H1 (cell line): ENCODE data around the gene IFITM10. TPM values are rescaled to one million over a fixed set of nuclear protein-coding genes. Genes with fewer than 3 reads are reported as not detected.

Experiments used
- CTCF ChIA-PET: fragments of 300-600 bp; sonication (Branson Sonifier 250); formaldehyde crosslinking; loops from one replicate; lab custom pipeline; 2021; ENCODE audit not compliant: partially characterized antibody; lab: Charles Lee
- POLR2A ChIA-PET: fragments of 300-600 bp; sonication (Branson Sonifier 250); formaldehyde crosslinking; loops from one replicate; lab custom pipeline; 2021; ENCODE audit warnings: inconsistent platforms; ENCODE audit not compliant: partially characterized antibody; lab: Charles Lee
- DNase-seq, 2 experiments: peaks; one replicate each; pipeline versions ENCODE4 v3.0.0 to v3.0.0-alpha.2; 2010 to 2022; ENCODE audit warnings: low spot score in 2 of 2, low read depth in 1 of 2, mixed read lengths in 1 of 2
- FAIRE-seq: peaks from 2 replicates; lab custom pipeline; 2011; peaks lifted over from hg19 to GRCh38; lab: Jason Lieb, UNC
- H2AFZ ChIP-seq: 2 replicates; pipeline ENCODE4 v1.8.1; 2012; ENCODE audit warnings: low read length, inconsistent platforms
- H2AK5ac ChIP-seq: 2 replicates; pipeline ENCODE4 v1.6.1; 2013; ENCODE audit warnings: low read depth, low read length
- H2BK120ac ChIP-seq: replicated peaks from 2 replicates; pipeline ENCODE3; 2013; ENCODE audit warnings: low read depth, low read length, inconsistent platforms
- H2BK12ac ChIP-seq: 2 replicates; pipeline ENCODE4 v1.6.1; 2013; ENCODE audit warnings: low read depth, low read length
- H2BK15ac ChIP-seq: 2 replicates; pipeline ENCODE4 v1.6.1; 2013; ENCODE audit warnings: low read length
- H2BK20ac ChIP-seq: 2 replicates; pipeline ENCODE4 v1.6.1; 2013; ENCODE audit warnings: low read length
- H2BK5ac ChIP-seq: 2 replicates; pipeline ENCODE4 v1.6.1; 2013; ENCODE audit warnings: low read depth, low read length
- H3K14ac ChIP-seq: 2 replicates; pipeline ENCODE4 v1.6.1; 2013; ENCODE audit warnings: inconsistent platforms; ENCODE audit not compliant: insufficient read length
- H3K18ac ChIP-seq: 2 replicates; pipeline ENCODE4 v1.6.1; 2013; ENCODE audit warnings: low read length; ENCODE audit errors: extremely low read depth
- H3K23ac ChIP-seq: 2 replicates; pipeline ENCODE4 v1.6.1; 2013; ENCODE audit warnings: inconsistent platforms; ENCODE audit not compliant: insufficient read length
- H3K23me2 ChIP-seq: 2 replicates; pipeline ENCODE4 v1.6.1; 2013; ENCODE audit warnings: low read depth, low read length
- H3K27ac ChIP-seq: 2 replicates; pipeline ENCODE4 v1.6.1; 2011; ENCODE audit warnings: low read depth, low read length, inconsistent platforms
- H3K27me3 ChIP-seq, 4 experiments: replicated peaks in 1 of 4; 1 replicate in 1 of 4; 2 replicates in 3 of 4; pipeline versions ENCODE4 v1.6.1 to v1.8.1; 2011 to 2013; ENCODE audit warnings: low read length in 3 of 4, mild to moderate bottlenecking in 3 of 4, inconsistent platforms in 2 of 4, mixed read lengths in 2 of 4, moderate library complexity in 1 of 4; ENCODE audit not compliant: control insufficient read depth in 3 of 4, insufficient read depth in 3 of 4; ENCODE audit errors: extremely low read depth in 1 of 4
- H3K36me3 ChIP-seq, 4 experiments: 2 replicates each; pipeline versions ENCODE4 v1.6.1 to v1.8.1; 2011 to 2013; ENCODE audit warnings: mild to moderate bottlenecking in 4 of 4, low read length in 3 of 4, moderate library complexity in 2 of 4, control low read depth in 1 of 4, inconsistent platforms in 1 of 4; ENCODE audit not compliant: insufficient read depth in 4 of 4, control insufficient read depth in 2 of 4
- H3K4ac ChIP-seq: replicated peaks from 2 replicates; pipeline ENCODE3; 2013; ENCODE audit warnings: low read length, low read depth, mixed read lengths, inconsistent platforms; ENCODE audit not compliant: insufficient read length
- H3K4me1 ChIP-seq, 4 experiments: replicated peaks in 1 of 4; 1 replicate in 1 of 4; 2 replicates in 3 of 4; pipeline versions ENCODE4 v1.6.1 to v1.8.1; 2011 to 2013; ENCODE audit warnings: low read length in 3 of 4, inconsistent platforms in 2 of 4, mixed read lengths in 1 of 4; ENCODE audit not compliant: insufficient read depth in 4 of 4, control insufficient read depth in 3 of 4
- H3K4me2 ChIP-seq, 2 experiments: 2 replicates each; pipeline versions ENCODE4 v1.6.1 to v1.8.1; 2011 to 2013; ENCODE audit warnings: low read depth in 2 of 2, low read length in 2 of 2, control low read depth in 1 of 2, inconsistent platforms in 1 of 2, mild to moderate bottlenecking in 1 of 2; ENCODE audit not compliant: insufficient read depth in 1 of 2
- H3K4me3 ChIP-seq, 4 experiments: fragments of 200-600, 300-600 bp in 1 of 4; sonication (generic), shearing (Covaris generic), sonication (Bioruptor Twin) in 1 of 4; 2 replicates each; pipeline versions ENCODE4 v1.5.1 to v1.8.1; 2011 to 2016; ENCODE audit warnings: low read length in 4 of 4, low read depth in 3 of 4, control low read depth in 2 of 4, inconsistent platforms in 2 of 4, mild to moderate bottlenecking in 2 of 4, mixed read lengths in 1 of 4, moderate library complexity in 1 of 4; ENCODE audit not compliant: insufficient read depth in 2 of 4; ENCODE audit errors: extremely low read depth in 1 of 4
- H3K56ac ChIP-seq: replicated peaks from 2 replicates; pipeline ENCODE3; 2013; ENCODE audit warnings: low read depth, mild to moderate bottlenecking, mixed read lengths, low read length, inconsistent platforms; ENCODE audit not compliant: insufficient read length
- H3K79me1 ChIP-seq: 2 replicates; pipeline ENCODE4 v1.6.1; 2013; ENCODE audit warnings: low read depth, low read length, control low read depth
- H3K79me2 ChIP-seq, 2 experiments: 2 replicates each; pipeline versions ENCODE4 v1.6.1 to v1.8.1; 2012 to 2013; ENCODE audit warnings: low read length in 2 of 2, mild to moderate bottlenecking in 2 of 2, inconsistent platforms in 1 of 2; ENCODE audit not compliant: insufficient read depth in 2 of 2, control insufficient read depth in 1 of 2
- H3K9ac ChIP-seq, 4 experiments: replicated peaks in 1 of 4; 1 replicate in 1 of 4; 2 replicates in 3 of 4; pipeline versions ENCODE4 v1.6.1 to v1.8.1; 2011 to 2013; ENCODE audit warnings: low read depth in 3 of 4, low read length in 3 of 4, control low read depth in 2 of 4, mild to moderate bottlenecking in 2 of 4, moderate library complexity in 2 of 4, inconsistent platforms in 1 of 4; ENCODE audit errors: extremely low read depth in 1 of 4
- H3K9me3 ChIP-seq, 2 experiments: 2 replicates each; pipeline versions ENCODE4 v1.6.1 to v1.8.1; 2012 to 2013; ENCODE audit warnings: mild to moderate bottlenecking in 2 of 2, moderate library complexity in 2 of 2, control low read depth in 1 of 2, inconsistent platforms in 1 of 2, low read depth in 1 of 2, low read length in 1 of 2, mixed read lengths in 1 of 2; ENCODE audit not compliant: insufficient read depth in 2 of 2
- H4K20me1 ChIP-seq, 2 experiments: replicated peaks in 1 of 2; 2 replicates each; pipeline versions ENCODE3 to v1.8.1; 2011 to 2013; ENCODE audit warnings: inconsistent platforms in 2 of 2, low read length in 2 of 2, mild to moderate bottlenecking in 1 of 2; ENCODE audit not compliant: insufficient read depth in 2 of 2, control insufficient read depth in 1 of 2
- H4K5ac ChIP-seq: 2 replicates; pipeline ENCODE4 v1.6.1; 2013; ENCODE audit warnings: low read length, low read depth, mixed read lengths, inconsistent platforms; ENCODE audit not compliant: insufficient read length
- H4K8ac ChIP-seq: 2 replicates; pipeline ENCODE4 v1.8.0; 2013; ENCODE audit warnings: mild to moderate bottlenecking, moderate library complexity, low read length, inconsistent platforms; ENCODE audit not compliant: insufficient read depth; ENCODE audit errors: extremely low read depth
- H4K91ac ChIP-seq: replicated peaks from 2 replicates; pipeline ENCODE3; 2013; ENCODE audit warnings: low read length, mixed read lengths, inconsistent platforms; ENCODE audit not compliant: insufficient read length
- EZH2 ChIP-seq: fragments of 200-600 bp; sonication (generic); IDR thresholded peaks from 2 replicates; pipeline ENCODE4 v1.7.1; 2012; ENCODE audit warnings: low read depth, mild to moderate bottlenecking, moderate library complexity, low read length, inconsistent platforms; ENCODE audit not compliant: severe bottlenecking
- JUN ChIP-seq: IDR thresholded peaks from 2 replicates; pipeline ENCODE4 v1.6.1; 2011; ENCODE audit warnings: low read depth, mild to moderate bottlenecking, improper control_type of control experiment, low read length
- JUND ChIP-seq: IDR thresholded peaks from 2 replicates; pipeline ENCODE4 v1.6.1; 2011; ENCODE audit warnings: mild to moderate bottlenecking, improper control_type of control experiment, low read length
- POLR2A ChIP-seq, 2 experiments: IDR thresholded peaks; 1 replicate in 1 of 2; 2 replicates in 1 of 2; pipeline ENCODE4 v1.6.1; 2011; ENCODE audit warnings: low read depth in 2 of 2, low read length in 2 of 2, mild to moderate bottlenecking in 2 of 2; ENCODE audit errors: control extremely low read depth in 1 of 2
- SIN3A ChIP-seq, 2 experiments: IDR thresholded peaks in 1 of 2; conservative IDR thresholded peaks in 1 of 2; 2 replicates each; pipeline ENCODE4 v1.6.1; 2011 to 2012; ENCODE audit warnings: low read length in 2 of 2, improper control_type of control experiment in 1 of 2, low read depth in 1 of 2, mild to moderate bottlenecking in 1 of 2
- SRF ChIP-seq: IDR thresholded peaks from 2 replicates; pipeline ENCODE4 v1.6.1; 2011; ENCODE audit warnings: mild to moderate bottlenecking, low read depth, low read length, moderate library complexity
- ZNF274 ChIP-seq: IDR thresholded peaks from 2 replicates; pipeline ENCODE4 v1.7.0; 2012; ENCODE audit warnings: low read length, borderline replicate concordance; ENCODE audit errors: extremely low read depth
- WGBS, 2 experiments: shearing (Covaris generic) in 1 of 2; methylation state at CpG; one replicate each; pipeline versions ENCODE4 v1.1.6 to v1.1.7; 2013 to 2015; ENCODE audit warnings: low lambda C conversion rate in 2 of 2, mixed read lengths in 2 of 2, inconsistent platforms in 1 of 2, low coverage in 1 of 2, missing lambda C conversion rate in 1 of 2; ENCODE audit not compliant: insufficient replicate concordance in 2 of 2, insufficient coverage in 1 of 2, insufficient read length in 1 of 2; ENCODE audit errors: extremely low coverage in 1 of 2, missing lambda C conversion rate in 1 of 2; 5-methylcytosine and 5-hydroxymethylcytosine counted together
- polyA plus RNA-seq, 7 experiments: library from polyadenylated mRNA; depleted of rRNA in 3 of 7; stranded (reverse) in 5 of 7; unstranded in 2 of 7; fragments of >200 nt in 5 of 7; fragments of 200-250 nt in 2 of 7; gene quantifications; 1 replicate in 5 of 7; 2 replicates in 1 of 7; 4 replicates in 1 of 7; pipeline versions ENCODE4 v1.2.1 to v1.2.3, GENCODE V29; 2011 to 2013; ENCODE audit warnings: missing spikeins in 2 of 7, mixed read lengths in 2 of 7
- total RNA-seq: library from RNA; stranded (reverse); fragmentation: NEBNext Ultra II Directional; extraction: Animal tissue kit (Norgen Biotek cat#: 25700); gene quantifications from 2 replicates; pipeline ENCODE4 v1.2.1, GENCODE V29; 2021

IFITM10 gene
- total and polyA plus RNA-seq, 2 of the 8 experiments (the other 6 are each of a cell fraction or from before 2014, with no cell fraction given): 0.08 to 0.22 TPM

GRCh38 chr11:1793081-1793480 lies 42.7 kb upstream of the IFITM10 start:
- TF ChIP-seq EZH2 (no peak), ZNF274 (no peak), POLR2A (IDR thresholded peaks at IDR 0.05; ENCODE audit: control extremely low read depth in 1 of 2, low read depth in 2 of 2, low read length in 2 of 2) (no peak), SIN3A (conservative IDR thresholded peaks at IDR 0.05 in 1 of 2, IDR thresholded peaks at IDR 0.05 in 1 of 2; ENCODE audit: low read depth in 1 of 2, low read length in 2 of 2) (no peak), JUND (no peak), JUN (no peak), SRF (no peak)
- H4K5ac ChIP-seq: no peak overlapping the region
- no peaks in the 10 kb centered on the region; the same call in 1 of the 2 replicates for H3K23me2 ChIP-seq
- H2BK5ac ChIP-seq: no peak overlapping the region
- H2BK12ac ChIP-seq: no peak overlapping the region
- no peak overlapping the region for H3K4ac ChIP-seq
- no peaks in the 10 kb centered on the region for H3K36me3 ChIP-seq
- DNase-seq (no peak), FAIRE-seq (no peak)
- H4K8ac ChIP-seq: no peak overlapping the region
- no peak overlapping the region for H3K4me3 ChIP-seq
- peaks cover 0 to 3% (median 1%) of the 10 kb centered on the region in 4 experiments; a peak in 2 of 7 replicates for H3K27me3 ChIP-seq
- no peaks in the 10 kb centered on the region for H4K20me1 ChIP-seq
- H3K23ac ChIP-seq: no peak overlapping the region
- no peak overlapping the region for H3K14ac ChIP-seq
- WGBS, 2 experiments: 82% methylated on average over 3 of the region's 3 CpGs; no CpG with 5 or more reads in 1 of the 2 experiments
- ChIA-PET POLR2A (no interaction called here), CTCF (interaction anchor here (1.8 to 3.7 kb wide), 3 partner anchors 10 to 99 kb away, joined by 6 to 11 read pairs (median 9); no protein-coding TSS in a partner anchor)
- H3K9me3 ChIP-seq: no peaks in the 10 kb centered on the region
- H2BK15ac ChIP-seq: no peak overlapping the region
- H2BK20ac ChIP-seq: no peak overlapping the region
- no peak overlapping the region for H2BK120ac ChIP-seq
- H3K18ac ChIP-seq: no peak overlapping the region
- H4K91ac ChIP-seq: no peak overlapping the region
- H3K4me2 ChIP-seq: no peak overlapping the region
- no peak overlapping the region for H3K56ac ChIP-seq
- H3K27ac ChIP-seq: no peak overlapping the region
- H3K4me1 ChIP-seq: no peaks in the 10 kb centered on the region
- H2AFZ ChIP-seq: no peak overlapping the region
- H3K9ac ChIP-seq: no peak overlapping the region
- H3K79me1 ChIP-seq: no peaks in the 10 kb centered on the region
- no peaks in the 10 kb centered on the region for H3K79me2 ChIP-seq
- no peak overlapping the region for H2AK5ac ChIP-seq
